Tibial artery (tissue), 4 donors: ENCODE data around the gene PRND.
"Not testable (repeated sequence)": the region's sequence is repeated elsewhere in the genome, so short reads cannot be mapped to it uniquely, and the experiment has no call there.

Experiments
- DNase-seq, 2 donors: peaks; one replicate each; pipeline ENCODE4 v3.0.0-alpha.2; 2019
- H3K27ac ChIP-seq, 2 donors: fragments of 200-600 bp; sonication (generic) in 1 of 2; 1 replicate in 1 of 2; 2 replicates in 1 of 2; pipeline ENCODE4 v1.5.1; 2018 to 2019; ENCODE audit warnings: mild to moderate bottlenecking in 1 of 2
- H3K27me3 ChIP-seq, 2 donors: fragments of 200-600 bp; sonication (generic) in 1 of 2; one replicate each; pipeline versions ENCODE4 v1.5.1 to v1.6.0; 2016 to 2019
- H3K36me3 ChIP-seq, 3 donors: fragments of 200-600 bp; sonication (generic) in 2 of 3; one replicate each; pipeline ENCODE4 v1.5.1; 2016 to 2019; ENCODE audit warnings: mild to moderate bottlenecking in 2 of 3
- H3K4me1 ChIP-seq, 4 donors: fragments of 200-600 bp; sonication (generic) in 2 of 4; 1 replicate in 3 of 4; 2 replicates in 1 of 4; pipeline ENCODE4 v1.5.1; 2016 to 2019
- H3K4me3 ChIP-seq, 2 donors: fragments of 200-600 bp; sonication (generic) in 1 of 2; 1 replicate in 1 of 2; 2 replicates in 1 of 2; pipeline ENCODE4 v1.5.1; 2018 to 2019; ENCODE audit warnings: mild to moderate bottlenecking in 2 of 2
- H3K9me3 ChIP-seq, 3 donors: fragments of 200-600 bp; sonication (generic) in 1 of 3; one replicate each; pipeline ENCODE4 v1.5.1; 2016 to 2019
- intact Hi-C: fragments of 100-400 bp; cut with DNase I; formaldehyde crosslinking; loops from one replicate; pipeline ENCODE4 v1.15.0; 2023; ENCODE audit warnings: low total_unique reads
- TF ChIP-seq, protein P1 (sequence below), 2 experiments: fragments of 200-600 bp in 1 of 2; fragments of 450-650 bp in 1 of 2; IDR thresholded peaks; one replicate each; pipeline ENCODE4 v1.5.1; 2017 to 2019; ENCODE audit warnings: antibody characterized with exemption in 2 of 2, mild to moderate bottlenecking in 1 of 2, moderate library complexity in 1 of 2

Gene PRND

DNA sequence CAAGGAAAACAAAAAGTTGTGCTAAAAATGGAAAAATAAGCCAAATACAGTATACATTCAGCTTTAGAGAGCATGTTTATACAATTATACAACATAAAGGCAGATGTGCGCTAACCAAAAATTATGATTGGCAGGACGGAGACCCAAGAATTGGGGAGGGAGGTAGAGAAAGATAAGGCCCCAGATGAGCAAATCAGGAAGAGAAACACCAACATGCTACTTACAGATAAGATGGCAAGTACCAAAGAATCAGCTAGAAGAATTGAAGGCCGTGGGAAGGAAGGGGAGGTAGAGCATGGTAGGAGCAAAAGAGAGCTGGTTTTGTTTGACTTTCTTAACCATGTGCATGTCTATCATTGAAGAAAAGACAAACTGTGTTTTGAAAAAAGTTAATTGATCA lies 45.4 kb downstream of the PRND start:
- intact Hi-C loops: no loop called here
- no peak overlapping the region for H3K27ac ChIP-seq
- DNase-seq: no peak

DNA sequence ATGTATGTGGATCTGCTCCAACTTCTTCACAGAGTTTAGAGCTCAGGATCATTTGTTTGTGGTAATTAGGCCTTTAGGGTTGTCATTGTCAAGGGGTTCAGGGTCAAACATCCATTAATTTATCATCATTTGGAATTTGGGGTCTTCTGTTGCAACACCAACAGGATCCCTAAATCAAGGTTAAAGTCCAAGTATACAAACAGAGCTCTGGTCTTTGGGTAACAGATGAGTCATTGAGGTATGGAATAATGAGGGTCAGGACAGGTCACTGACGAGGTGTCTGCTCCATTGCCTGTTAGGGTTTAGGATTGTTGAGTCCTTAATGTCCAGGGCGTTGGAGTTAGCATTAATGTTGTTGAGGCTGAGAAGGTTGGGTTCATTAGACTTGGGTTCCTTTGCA lies 47.6 kb downstream of the PRND start:
- TF ChIP-seq, protein P1, sequence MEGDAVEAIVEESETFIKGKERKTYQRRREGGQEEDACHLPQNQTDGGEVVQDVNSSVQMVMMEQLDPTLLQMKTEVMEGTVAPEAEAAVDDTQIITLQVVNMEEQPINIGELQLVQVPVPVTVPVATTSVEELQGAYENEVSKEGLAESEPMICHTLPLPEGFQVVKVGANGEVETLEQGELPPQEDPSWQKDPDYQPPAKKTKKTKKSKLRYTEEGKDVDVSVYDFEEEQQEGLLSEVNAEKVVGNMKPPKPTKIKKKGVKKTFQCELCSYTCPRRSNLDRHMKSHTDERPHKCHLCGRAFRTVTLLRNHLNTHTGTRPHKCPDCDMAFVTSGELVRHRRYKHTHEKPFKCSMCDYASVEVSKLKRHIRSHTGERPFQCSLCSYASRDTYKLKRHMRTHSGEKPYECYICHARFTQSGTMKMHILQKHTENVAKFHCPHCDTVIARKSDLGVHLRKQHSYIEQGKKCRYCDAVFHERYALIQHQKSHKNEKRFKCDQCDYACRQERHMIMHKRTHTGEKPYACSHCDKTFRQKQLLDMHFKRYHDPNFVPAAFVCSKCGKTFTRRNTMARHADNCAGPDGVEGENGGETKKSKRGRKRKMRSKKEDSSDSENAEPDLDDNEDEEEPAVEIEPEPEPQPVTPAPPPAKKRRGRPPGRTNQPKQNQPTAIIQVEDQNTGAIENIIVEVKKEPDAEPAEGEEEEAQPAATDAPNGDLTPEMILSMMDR (IDR thresholded peaks at IDR 0.05): no peak
- no peak overlapping the region for H3K27ac ChIP-seq
- no peaks in the 10 kb centered on the region for H3K27me3 ChIP-seq
- H3K9me3 ChIP-seq: no peaks in the 10 kb centered on the region
- no peaks in the 10 kb centered on the region for H3K4me1 ChIP-seq
- DNase-seq: no peak
- no peak overlapping the region for H3K4me3 ChIP-seq
- no peaks in the 10 kb centered on the region for H3K36me3 ChIP-seq
- intact Hi-C loops: no loop called here

More for the DNA sequence above, 45.4 kb downstream of the PRND start:
- H3K4me3 ChIP-seq: no peak overlapping the region
- no peaks in the 10 kb centered on the region for H3K9me3 ChIP-seq
- TF ChIP-seq, protein P1 (IDR thresholded peaks at IDR 0.05): no peak
- no peaks in the 10 kb centered on the region for H3K4me1 ChIP-seq
- H3K36me3 ChIP-seq: no peaks in the 10 kb centered on the region
- no peaks in the 10 kb centered on the region for H3K27me3 ChIP-seq

DNA sequence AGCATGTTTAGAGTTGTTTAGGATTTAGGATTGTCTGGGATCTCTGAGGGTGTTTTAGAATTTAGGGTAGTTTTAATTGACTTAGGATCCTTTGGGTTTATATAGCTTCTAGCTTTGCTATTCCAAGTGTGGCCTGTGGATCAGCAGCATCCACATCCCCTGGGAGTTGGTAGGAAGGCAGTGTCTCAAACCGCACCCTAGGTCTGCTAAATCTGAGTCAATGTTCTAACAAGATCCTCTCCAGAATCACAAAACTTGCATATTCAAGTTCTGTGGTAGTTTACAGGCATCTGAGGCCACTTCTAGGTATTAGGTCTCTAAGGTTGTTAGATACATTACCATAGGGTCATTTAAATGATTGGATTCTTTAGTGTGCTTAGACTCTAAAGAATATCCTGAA lies 48.3 kb downstream of the PRND start:
- H3K27ac ChIP-seq: no peak overlapping the region
- intact Hi-C loops: no loop called here
- no peaks in the 10 kb centered on the region for H3K4me1 ChIP-seq
- no peak overlapping the region for H3K4me3 ChIP-seq
- H3K9me3 ChIP-seq: no peaks in the 10 kb centered on the region
- DNase-seq: no peak
- H3K36me3 ChIP-seq: no peaks in the 10 kb centered on the region
- H3K27me3 ChIP-seq: no peaks in the 10 kb centered on the region
- TF ChIP-seq, protein P1 (IDR thresholded peaks at IDR 0.05): no peak

DNA sequence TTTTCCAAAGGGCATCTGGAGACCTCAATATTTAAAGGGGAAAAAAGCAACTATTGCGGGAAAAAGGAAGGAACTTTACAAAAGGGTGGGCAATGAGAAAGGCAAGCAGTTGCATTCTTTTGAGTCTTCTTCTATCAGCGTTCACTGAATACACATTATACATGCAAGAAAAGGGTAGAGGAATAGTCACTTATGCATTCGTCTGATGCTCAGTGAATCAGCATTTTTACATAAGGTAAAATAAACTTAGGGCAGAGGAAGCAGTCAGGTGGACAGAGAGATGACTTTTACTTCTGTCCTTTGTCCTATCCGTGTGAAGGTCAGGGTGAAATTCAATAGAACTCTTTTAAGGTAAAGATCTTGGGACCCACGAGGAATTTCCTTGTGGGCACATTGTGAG lies 49.3 kb downstream of the PRND start:
- intact Hi-C loops: no loop called here
- H3K4me1 ChIP-seq: no peaks in the 10 kb centered on the region
- TF ChIP-seq, protein P1 (IDR thresholded peaks at IDR 0.05): no peak
- no peaks in the 10 kb centered on the region for H3K36me3 ChIP-seq
- no peak for DNase-seq
- no peak overlapping the region for H3K4me3 ChIP-seq
- H3K27ac ChIP-seq: no peak overlapping the region
- no peaks in the 10 kb centered on the region for H3K27me3 ChIP-seq
- no peaks in the 10 kb centered on the region for H3K9me3 ChIP-seq

DNA sequence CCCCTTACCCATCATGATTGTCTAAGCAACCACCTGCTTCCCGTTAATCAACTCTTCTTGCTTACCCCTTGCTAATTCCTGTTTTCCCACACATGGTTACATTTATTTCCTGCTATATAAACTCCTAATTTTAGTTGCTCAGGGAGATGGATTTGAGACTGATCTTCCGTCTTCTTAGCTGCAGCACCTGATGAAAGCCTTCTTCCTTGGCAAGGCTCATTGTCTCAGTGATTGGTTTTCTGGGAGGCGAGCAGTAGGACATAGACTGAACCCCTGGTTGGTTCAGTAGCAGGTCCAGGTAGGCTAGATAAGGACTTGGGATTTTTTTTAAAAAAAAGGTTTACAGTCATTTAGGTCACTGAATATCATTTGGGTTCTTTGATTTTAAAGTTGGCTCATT lies 50.4 kb downstream of the PRND start:
- no peak for DNase-seq
- no peaks in the 10 kb centered on the region for H3K27me3 ChIP-seq
- H3K4me3 ChIP-seq: no peak overlapping the region
- intact Hi-C loops: no loop called here
- TF ChIP-seq, protein P1 (IDR thresholded peaks at IDR 0.05): no peak
- H3K9me3 ChIP-seq: no peaks in the 10 kb centered on the region
- no peaks in the 10 kb centered on the region for H3K4me1 ChIP-seq
- H3K27ac ChIP-seq: no peak overlapping the region
- H3K36me3 ChIP-seq: no peaks in the 10 kb centered on the region

DNA sequence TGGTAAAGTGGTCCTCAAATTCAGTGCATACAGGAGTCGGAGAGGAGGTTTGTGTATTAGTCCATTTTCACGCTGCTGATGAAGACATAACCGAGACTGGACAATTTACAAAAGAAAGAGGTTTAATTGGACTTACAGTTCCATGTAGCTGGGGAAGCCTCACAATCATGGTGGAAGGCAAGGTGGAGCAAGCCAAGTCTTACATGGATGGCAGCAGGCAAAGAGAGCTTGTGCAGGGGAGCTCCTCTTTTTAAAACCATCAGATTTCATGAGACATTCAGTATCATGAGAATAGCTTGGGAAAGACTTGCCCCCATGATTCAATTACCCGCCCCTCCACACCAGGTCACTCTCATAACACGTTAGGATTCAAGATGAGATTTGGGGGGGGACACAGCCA lies 51.3 kb downstream of the PRND start:
- H3K4me3 ChIP-seq, DNase-seq, H3K27ac ChIP-seq, H3K27me3 ChIP-seq, H3K9me3 ChIP-seq, H3K36me3 ChIP-seq, H3K4me1 ChIP-seq, intact Hi-C loops: not testable (repeated sequence)
